Skeletal muscle satellite cell (primary cell): ENCODE measurements around the gene MSX1.

Source experiments
- H3K27me3 ChIP-seq: 2 replicates; pipeline ENCODE4 v1.7.0; 2013; ENCODE audit warnings: low read length; ENCODE audit not compliant: control insufficient read depth, insufficient read depth
- H3K36me3 ChIP-seq: 2 replicates; pipeline ENCODE4 v1.7.0; 2013; ENCODE audit warnings: mild to moderate bottlenecking, control low read depth, low read length; ENCODE audit not compliant: insufficient read depth
- H3K4me1 ChIP-seq: 2 replicates; pipeline ENCODE4 v1.7.0; 2013; ENCODE audit warnings: low read length; ENCODE audit not compliant: control insufficient read depth, insufficient read depth
- H3K4me2 ChIP-seq: 2 replicates; pipeline ENCODE4 v1.7.0; 2013; ENCODE audit warnings: mild to moderate bottlenecking, low read length
- H3K4me3 ChIP-seq: 2 replicates; pipeline ENCODE4 v1.7.0; 2013; ENCODE audit warnings: low read length
- H3K9ac ChIP-seq: 2 replicates; pipeline ENCODE4 v1.7.0; 2013; ENCODE audit warnings: mild to moderate bottlenecking, low read depth, low read length, moderate library complexity
- H3K9me3 ChIP-seq: replicated peaks from 2 replicates; pipeline ENCODE4 v1.7.0; 2013; ENCODE audit warnings: mild to moderate bottlenecking, control low read depth, low read length

The MSX1 gene

DNA sequence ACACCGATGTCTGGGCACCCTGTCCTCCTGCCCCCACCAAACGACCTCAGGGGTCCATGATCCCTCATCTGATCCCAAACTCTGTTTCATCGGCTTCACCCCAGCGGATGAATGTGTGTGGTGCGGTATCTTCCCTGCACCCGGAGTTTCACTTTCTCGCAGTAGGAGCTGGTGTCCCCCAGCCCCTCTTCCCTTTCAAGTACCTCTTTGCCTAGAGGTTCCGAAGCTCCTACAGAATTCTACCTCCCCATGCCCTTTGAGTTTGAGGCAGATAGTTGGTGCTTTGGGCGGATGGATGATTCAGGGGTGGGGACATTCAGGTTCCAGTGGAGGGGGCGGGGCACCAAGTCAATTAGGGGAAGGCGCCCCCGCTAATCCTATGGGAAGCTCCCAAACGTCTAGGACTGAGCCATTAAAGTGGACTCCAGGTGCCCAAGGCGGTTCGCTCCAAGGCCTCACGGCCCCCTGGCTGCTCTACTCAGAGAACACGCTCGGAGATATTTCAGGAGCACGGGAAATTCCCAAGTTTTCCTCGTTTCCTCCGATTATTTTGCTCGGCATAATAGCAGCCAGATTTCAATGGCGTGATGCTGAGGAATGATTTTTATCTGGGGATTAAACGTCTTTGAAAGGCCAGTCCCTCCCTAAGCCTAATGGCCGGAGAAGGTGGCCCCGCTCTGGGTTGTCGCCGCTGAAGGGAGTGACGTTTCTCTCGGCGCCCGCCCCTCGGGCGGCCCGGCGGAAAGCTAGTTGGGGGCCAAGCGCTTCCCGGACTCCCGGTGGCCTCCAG lies 1.3 kb downstream of the MSX1 start:
- Histone ChIP-seq H3K9ac (peak overlapping the region; percentile 72), H3K4me1 (peaks cover 28% of the 10 kb centered on the region)

DNA sequence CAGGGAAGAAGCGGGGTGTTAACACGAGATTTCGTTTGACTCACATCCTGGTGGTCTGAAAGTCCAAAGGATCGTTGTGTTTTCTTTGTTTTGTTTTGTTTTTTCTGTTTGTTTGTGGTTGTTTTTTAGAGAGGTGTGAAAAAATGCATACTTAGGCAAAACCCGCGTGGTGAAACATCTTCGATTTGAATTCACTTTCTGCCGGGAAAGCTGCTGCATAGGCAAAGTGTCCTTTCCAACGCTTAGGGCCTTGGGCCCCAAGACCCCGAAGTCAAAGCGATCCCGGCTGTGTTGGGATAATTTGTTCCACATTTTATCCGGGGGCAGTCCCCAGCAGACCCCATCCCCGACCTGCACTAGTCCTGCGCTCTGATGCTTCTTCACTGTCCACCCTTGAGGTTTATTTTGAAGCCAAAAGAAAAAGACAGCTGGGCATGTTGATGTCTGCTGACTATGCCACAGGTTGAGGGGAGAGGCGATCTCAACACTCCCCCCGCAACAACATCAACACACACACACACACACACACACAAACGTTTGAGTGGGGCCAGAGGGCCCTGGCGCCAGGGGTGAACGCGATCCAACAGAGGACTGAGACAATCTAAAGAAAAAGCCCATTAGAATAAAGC lies 2.0 kb downstream of the MSX1 start:
- Histone ChIP-seq H3K4me1 (peaks cover 28% of the 10 kb centered on the region), H3K9me3 (no peaks in the 10 kb centered on the region), H3K4me3 (peak overlapping the region; percentile 80), H3K27me3 (peaks cover 68% of the 10 kb centered on the region), H3K9ac (peak overlapping the region; percentile 72), H3K36me3 (no peaks in the 10 kb centered on the region), H3K4me2 (peak overlapping the region; percentile 99)

More for the DNA sequence above, 1.3 kb downstream of the MSX1 start:
- H3K27me3 ChIP-seq: peaks cover 68% of the 10 kb centered on the region
- peak overlapping the region; percentile 80 for H3K4me3 ChIP-seq
- peak overlapping the region; percentile 99 for H3K4me2 ChIP-seq
- no peaks in the 10 kb centered on the region for H3K9me3 ChIP-seq
- H3K36me3 ChIP-seq: no peaks in the 10 kb centered on the region

DNA sequence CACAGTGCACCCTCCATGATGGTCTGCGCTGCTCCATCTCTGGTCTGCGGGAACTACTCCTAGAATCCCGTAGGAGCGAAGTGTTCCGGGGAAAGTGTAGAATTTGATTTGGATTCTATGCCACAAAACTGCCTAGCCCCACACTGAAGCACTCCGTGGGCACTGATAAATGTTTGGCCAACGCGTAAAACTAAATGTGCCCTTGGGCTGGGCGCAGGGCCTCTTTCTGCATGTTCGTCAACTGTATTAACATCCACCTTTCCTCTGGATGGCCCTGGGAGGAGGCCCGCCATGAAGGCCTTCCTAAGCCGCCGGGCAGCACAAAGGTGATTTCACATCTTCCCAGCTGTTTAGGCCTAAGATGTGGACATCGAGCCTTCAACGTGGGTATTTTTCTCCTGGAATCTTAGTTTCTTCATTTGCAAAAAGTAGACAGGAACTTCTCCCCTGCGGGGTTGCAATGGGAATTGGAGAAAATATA lies 2.6 kb downstream of the MSX1 start:
- Histone ChIP-seq H3K36me3 (no peaks in the 10 kb centered on the region), H3K9me3 (no peaks in the 10 kb centered on the region), H3K4me2 (no peak overlapping the region), H3K4me1 (peaks cover 31% of the 10 kb centered on the region), H3K9ac (no peak overlapping the region), H3K27me3 (peaks cover 69% of the 10 kb centered on the region), H3K4me3 (no peak overlapping the region)

DNA sequence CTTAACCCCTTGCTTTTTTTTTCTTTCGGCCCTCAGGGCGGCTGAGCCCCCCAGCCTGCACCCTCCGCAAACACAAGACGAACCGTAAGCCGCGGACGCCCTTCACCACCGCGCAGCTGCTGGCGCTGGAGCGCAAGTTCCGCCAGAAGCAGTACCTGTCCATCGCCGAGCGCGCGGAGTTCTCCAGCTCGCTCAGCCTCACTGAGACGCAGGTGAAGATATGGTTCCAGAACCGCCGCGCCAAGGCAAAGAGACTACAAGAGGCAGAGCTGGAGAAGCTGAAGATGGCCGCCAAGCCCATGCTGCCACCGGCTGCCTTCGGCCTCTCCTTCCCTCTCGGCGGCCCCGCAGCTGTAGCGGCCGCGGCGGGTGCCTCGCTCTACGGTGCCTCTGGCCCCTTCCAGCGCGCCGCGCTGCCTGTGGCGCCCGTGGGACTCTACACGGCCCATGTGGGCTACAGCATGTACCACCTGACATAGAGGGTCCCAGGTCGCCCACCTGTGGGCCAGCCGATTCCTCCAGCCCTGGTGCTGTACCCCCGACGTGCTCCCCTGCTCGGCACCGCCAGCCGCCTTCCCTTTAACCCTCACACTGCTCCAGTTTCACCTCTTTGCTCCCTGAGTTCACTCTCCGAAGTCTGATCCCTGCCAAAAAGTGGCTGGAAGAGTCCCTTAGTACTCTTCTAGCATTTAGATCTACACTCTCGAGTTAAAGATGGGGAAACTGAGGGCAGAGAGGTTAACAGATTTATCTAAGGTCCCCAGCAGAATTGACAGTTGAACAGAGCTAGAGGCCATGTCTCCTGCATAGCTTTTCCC lies 3.4 kb downstream of the MSX1 start:
- Histone ChIP-seq H3K27me3 (peaks cover 69% of the 10 kb centered on the region), H3K4me2 (no peak overlapping the region), H3K9me3 (no peaks in the 10 kb centered on the region), H3K4me3 (no peak overlapping the region), H3K36me3 (no peaks in the 10 kb centered on the region), H3K9ac (no peak overlapping the region), H3K4me1 (peaks cover 31% of the 10 kb centered on the region)

DNA sequence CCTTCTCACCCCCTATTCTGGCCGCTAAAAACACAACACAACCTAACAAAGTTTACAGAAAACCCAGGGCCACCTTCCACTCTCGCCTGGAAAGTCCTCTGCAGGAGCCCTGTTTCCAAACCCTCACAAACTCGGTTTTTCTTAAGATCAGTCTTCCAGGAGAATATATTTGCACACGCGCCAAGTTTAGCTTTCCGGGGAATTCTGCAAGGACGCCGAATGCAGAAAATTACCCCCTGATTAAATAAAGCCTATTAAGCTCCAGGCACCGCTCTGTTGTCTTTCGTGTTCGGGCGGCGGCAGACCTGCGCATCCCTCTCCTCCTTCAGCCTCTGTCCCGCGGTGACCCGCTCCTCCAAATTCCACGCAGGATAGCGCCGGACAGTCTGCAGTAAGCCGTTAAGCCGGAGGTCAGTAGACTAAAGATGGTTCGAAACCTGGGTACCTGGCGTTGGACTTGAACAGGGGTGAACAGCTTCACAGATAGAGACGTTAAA lies 5.0 kb downstream of the MSX1 start:
- peaks cover 80% of the 10 kb centered on the region for H3K27me3 ChIP-seq
- no peak overlapping the region for H3K4me2 ChIP-seq
- no peak overlapping the region for H3K4me3 ChIP-seq
- H3K36me3 ChIP-seq: no peaks in the 10 kb centered on the region
- no peaks in the 10 kb centered on the region for H3K9me3 ChIP-seq
- peaks cover 28% of the 10 kb centered on the region for H3K4me1 ChIP-seq
- no peak overlapping the region for H3K9ac ChIP-seq

DNA sequence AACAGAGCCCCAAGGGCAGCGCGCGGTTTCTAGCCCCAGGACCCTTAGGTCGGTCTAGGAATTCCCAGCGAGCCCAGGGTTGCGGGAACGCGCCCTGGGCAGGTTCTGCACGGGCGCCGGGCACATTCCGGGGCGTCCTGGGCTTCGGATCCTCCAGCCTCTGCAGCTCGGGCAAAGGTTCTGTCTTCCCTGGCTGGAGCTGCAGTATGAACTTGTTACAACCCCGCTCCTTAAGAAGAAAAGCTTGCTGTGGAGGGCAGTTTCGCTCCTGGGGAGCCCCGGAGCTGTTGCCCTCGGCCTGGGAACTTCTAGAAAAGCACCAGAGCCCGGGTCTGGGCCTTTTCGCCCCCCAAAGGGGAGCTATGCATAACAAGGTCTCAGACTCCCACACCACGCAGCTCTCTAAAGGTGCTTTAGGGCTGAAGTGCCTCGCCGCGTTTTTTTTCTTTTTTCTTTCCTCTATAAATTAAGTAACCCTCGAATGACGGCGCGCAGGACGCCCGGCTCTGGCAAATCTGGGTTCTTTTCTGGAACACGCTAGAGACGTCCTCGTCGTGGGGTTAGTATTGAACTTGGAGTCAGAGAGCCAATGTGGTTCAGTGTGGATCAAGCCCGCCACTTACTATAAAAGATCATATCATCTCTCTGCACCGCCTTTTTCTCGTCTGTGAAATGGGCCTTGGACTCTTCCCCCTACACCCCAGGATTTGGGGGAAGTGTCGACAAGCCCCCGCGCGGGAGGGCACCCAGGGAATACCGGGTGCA lies 5.7 kb downstream of the MSX1 start:
- Histone ChIP-seq H3K9ac (no peak overlapping the region), H3K4me1 (peaks cover 28% of the 10 kb centered on the region), H3K4me3 (no peak overlapping the region), H3K9me3 (no peaks in the 10 kb centered on the region), H3K36me3 (no peaks in the 10 kb centered on the region), H3K27me3 (peaks cover 87% of the 10 kb centered on the region), H3K4me2 (peak overlapping the region; percentile 75)

DNA sequence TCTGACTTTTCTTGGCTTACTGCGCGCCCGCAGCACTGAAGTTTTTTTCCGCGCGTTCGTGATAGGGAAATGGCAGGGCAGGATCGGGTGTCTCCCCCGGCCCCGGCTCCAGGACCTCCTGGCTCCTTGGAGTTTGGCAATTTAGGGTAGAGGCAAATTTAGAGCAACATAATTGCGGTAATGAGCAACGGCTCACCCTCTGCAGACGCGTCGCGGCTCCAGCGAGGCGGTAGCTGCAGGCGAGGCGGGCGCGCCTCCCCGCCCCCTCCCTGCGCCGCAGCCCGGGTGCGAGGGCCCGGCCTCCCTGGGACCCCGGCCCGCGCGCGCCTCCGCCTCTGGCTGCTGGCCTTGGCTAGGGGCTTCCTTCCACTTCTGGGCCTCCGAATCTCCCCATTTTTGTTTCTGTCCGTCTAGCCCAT lies 6.2 kb downstream of the MSX1 start:
- H3K4me2 ChIP-seq: peak overlapping the region; percentile 75
- H3K27me3 ChIP-seq: peaks cover 88% of the 10 kb centered on the region
- H3K4me3 ChIP-seq: peak overlapping the region; percentile 57
- H3K36me3 ChIP-seq: no peaks in the 10 kb centered on the region
- peaks cover 24% of the 10 kb centered on the region for H3K4me1 ChIP-seq
- H3K9me3 ChIP-seq: no peaks in the 10 kb centered on the region
- no peak overlapping the region for H3K9ac ChIP-seq

DNA sequence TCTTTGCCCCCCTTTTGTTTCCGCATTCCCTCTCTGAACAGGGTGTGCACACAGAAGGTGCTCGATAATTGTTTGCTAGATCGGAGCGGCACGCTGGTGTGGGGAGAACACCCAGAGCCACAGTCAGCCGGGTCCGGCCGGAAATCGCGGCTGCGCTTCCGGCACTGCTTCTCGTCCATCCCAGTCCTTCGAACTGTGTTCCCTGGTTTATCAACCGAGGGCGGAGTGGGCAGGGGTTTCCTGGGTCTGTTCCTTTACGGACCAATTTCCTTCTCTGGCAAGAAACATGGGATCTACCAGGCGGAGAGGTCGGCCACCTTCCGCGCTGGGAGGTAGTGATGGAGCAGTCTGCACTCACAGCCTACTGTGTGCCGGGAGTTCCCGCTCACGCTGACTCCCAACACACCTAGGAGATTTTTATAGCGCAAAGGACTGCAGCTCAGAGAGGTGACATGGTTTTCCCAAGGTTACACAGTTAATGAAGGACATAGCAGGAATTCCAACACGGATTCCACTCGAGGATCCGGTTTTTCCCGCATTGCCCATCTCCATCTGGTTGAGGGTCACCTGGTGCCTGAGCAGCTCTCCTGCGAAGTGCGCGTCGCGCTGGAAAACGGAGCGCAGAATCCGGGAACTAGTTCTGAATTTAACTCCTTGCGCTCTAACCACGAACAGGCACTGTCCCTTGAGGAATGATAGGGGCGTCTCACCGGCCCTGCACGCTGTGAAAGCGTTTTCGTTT lies 6.8 kb downstream of the MSX1 start:
- Histone ChIP-seq H3K4me1 (peaks cover 26% of the 10 kb centered on the region), H3K36me3 (no peaks in the 10 kb centered on the region), H3K27me3 (peaks cover 90% of the 10 kb centered on the region), H3K4me2 (peak overlapping the region; percentile 75), H3K4me3 (peak overlapping the region; percentile 57), H3K9me3 (no peaks in the 10 kb centered on the region), H3K9ac (no peak overlapping the region)

DNA sequence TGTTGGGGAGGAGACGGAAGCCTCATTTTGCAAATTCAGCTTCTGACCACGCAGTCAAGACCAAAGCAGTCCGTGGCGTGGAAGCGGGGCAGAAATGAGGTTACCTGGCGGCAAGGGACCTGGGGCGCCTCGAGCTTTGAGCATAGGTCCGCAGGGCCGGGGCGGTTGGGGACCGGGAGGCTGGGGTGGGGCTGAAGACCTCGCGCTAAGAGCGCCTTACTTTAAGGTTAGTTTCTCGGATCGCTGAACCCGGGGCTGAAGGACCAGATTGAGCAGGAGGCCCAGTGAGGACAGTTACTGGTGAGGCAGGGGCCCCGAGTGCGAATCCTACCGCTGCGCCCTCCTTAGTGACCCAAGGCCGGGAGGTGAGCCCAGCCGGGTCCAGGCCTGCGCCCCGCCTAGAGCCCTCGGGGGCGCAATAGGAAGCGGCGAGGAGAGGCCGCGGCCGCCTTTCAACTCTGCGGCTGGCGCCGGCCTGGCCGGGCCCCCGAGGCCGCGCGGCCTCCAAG lies 7.5 kb downstream of the MSX1 start:
- H3K36me3 ChIP-seq: no peaks in the 10 kb centered on the region
- H3K4me3 ChIP-seq: peak overlapping the region; percentile 57
- H3K4me2 ChIP-seq: peak overlapping the region; percentile 75
- peaks cover 90% of the 10 kb centered on the region for H3K27me3 ChIP-seq
- H3K9me3 ChIP-seq: no peaks in the 10 kb centered on the region
- peaks cover 24% of the 10 kb centered on the region for H3K4me1 ChIP-seq
- no peak overlapping the region for H3K9ac ChIP-seq

DNA sequence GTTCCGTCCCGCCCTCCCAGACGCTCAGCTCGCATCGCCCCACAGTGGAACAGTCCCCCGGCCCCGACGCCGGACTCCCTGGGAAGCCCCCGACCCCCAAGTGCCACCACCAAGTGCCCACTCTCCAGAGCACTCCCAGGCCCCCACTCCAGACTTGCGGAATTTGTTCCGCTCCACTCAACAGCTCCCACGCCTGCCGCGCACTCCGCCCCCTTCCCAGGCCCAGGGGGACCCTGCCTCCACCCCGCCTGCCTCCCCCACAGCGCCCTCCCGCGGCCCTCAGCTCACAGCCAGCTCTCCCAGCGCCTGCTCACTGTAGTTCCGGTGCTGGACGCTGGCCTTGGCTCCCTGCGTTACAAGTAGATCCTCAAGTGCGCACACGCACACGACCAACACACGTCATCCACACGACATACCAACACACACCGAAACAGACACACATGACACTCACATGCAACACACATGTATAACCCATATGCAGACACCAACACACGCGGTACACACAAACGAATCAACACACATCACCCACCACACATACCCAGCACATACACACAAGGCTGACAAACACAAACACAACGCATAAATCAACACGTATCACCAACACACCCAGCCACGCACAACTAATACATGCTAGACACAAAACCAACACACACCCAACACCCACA lies 8.0 kb downstream of the MSX1 start:
- H3K36me3 ChIP-seq: no peaks in the 10 kb centered on the region
- no peak overlapping the region for H3K4me2 ChIP-seq
- H3K4me1 ChIP-seq: peaks cover 24% of the 10 kb centered on the region
- no peak overlapping the region for H3K4me3 ChIP-seq
- H3K27me3 ChIP-seq: peaks cover 92% of the 10 kb centered on the region
- no peaks in the 10 kb centered on the region for H3K9me3 ChIP-seq
- no peak overlapping the region for H3K9ac ChIP-seq
